NB4 (cell line): ENCODE data around the gene CCDC120.

Experiments
- CTCF ChIP-seq: IDR thresholded peaks from one replicate; pipeline ENCODE4 v1.5.1; 2012; ENCODE audit warnings: low read depth, low read length
- POLR2A ChIP-seq: IDR thresholded peaks from 2 replicates; pipeline ENCODE4 v1.6.1; 2011; ENCODE audit warnings: mild to moderate bottlenecking; ENCODE audit not compliant: insufficient read length; ENCODE audit errors: extremely low read depth
- TF ChIP-seq, protein P1 (sequence below): IDR thresholded peaks from 2 replicates; pipeline ENCODE4 v1.6.1; 2011; ENCODE audit warnings: low read depth, low read length

DNA sequence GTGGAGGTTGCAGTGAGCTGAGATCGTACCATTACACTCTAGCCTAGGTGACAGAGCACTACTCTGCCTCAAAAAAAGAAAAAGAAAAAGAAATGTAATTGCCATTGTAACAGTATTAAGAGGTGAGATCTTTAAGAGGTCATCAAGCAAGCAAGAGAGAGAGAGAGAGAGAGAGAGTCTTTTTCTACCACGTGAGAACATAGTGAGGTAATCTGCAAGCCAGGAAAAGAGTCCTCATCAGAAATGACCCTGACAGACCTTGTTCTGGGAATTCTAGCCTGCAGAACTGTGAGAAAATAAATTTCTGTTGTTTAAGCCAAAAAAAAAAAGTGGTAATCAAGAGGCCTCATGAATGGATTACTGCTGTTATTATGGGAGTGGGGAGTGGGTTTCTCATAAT, 49.8 kb downstream of the CCDC120 start:
- TF ChIP-seq CTCF = no peak
- TF ChIP-seq POLR2A = no peak
- TF ChIP-seq, protein P1, sequence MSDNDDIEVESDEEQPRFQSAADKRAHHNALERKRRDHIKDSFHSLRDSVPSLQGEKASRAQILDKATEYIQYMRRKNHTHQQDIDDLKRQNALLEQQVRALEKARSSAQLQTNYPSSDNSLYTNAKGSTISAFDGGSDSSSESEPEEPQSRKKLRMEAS = no peak
